Bone marrow (tissue), 2 donors: ENCODE data around the gene SLC26A5.

Experiments
- DNase-seq, 2 donors: peaks; one replicate each; lab custom pipeline; 2025; lab: John Stamatoyannopoulos, UW

The SLC26A5 gene

GRCh38 chr7:103346396-103346795 lies 99.6 kb downstream of the SLC26A5 start:
- DNase-seq = no peak

GRCh38 chr7:103344453-103345149 lies 101.4 kb downstream of the SLC26A5 start, which contains the start of gene DNAJC2:
Gene DNAJC2 (minus strand): TSS chr7:103344767. CDS start chr7:103344622, 145 bp downstream.
- DNase-seq = peak; percentile 44 to 92

GRCh38 chr7:103343758-103344452 lies 102.1 kb downstream of the SLC26A5 start:
- peak in 1 of 2 donors; percentile 60 for DNase-seq

- no peak for DNase-seq
These were observed 102.7 kb downstream of the SLC26A5 start for GRCh38 chr7:103343332-103343731.

- DNase-seq = no peak
These were observed 104.5 kb downstream of the SLC26A5 start for GRCh38 chr7:103341466-103341865.

GRCh38 chr7:103338864-103339263 lies 107.1 kb downstream of the SLC26A5 start:
- DNase-seq = no peak

GRCh38 chr7:103336761-103337160 lies 109.2 kb downstream of the SLC26A5 start:
- DNase-seq = no peak

- no peak for DNase-seq
These were observed 120.3 kb downstream of the SLC26A5 start for GRCh38 chr7:103325744-103326143.
